ENCODE measurements around the gene ERRFI1.

GRCh38 chr1:7980984-7981383 lies 45.1 kb downstream of the ERRFI1 start:
- TF ChIP-seq CTCF (IDR thresholded peaks at IDR 0.05; ENCODE audit: low read depth, low read length), result no peak
- TF ChIP-seq EZH2phosphoT487 (IDR thresholded peaks at IDR 0.05; ENCODE audit: low read depth), result no peak
